ENCODE data around the gene ARHGAP26.

DNA sequence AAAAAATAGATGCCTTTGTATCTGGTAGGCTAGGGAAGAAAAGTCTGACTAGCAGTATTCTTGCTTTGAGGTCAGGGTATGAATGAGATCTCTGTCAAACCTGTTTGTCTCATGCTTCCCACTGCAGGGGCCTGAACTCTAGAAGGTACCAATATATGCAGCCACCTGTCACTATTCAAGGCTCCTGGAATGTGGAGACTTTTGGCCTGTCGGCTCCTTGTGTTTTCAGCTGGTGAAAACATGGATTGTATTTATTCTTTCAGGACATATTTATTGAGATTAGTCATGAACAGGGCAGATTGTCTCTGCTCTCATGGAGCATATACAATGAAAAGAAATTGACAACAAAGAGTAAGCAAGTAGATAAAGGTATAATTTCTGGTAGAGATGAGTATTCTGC lies 255.8 kb downstream of the ARHGAP26 start:
- no peak for TF ChIP-seq EP300 (IDR thresholded peaks at IDR 0.05)
- no peak for TF ChIP-seq POLR2AphosphoS5 (IDR thresholded peaks at IDR 0.05)
- TF ChIP-seq, protein P1, sequence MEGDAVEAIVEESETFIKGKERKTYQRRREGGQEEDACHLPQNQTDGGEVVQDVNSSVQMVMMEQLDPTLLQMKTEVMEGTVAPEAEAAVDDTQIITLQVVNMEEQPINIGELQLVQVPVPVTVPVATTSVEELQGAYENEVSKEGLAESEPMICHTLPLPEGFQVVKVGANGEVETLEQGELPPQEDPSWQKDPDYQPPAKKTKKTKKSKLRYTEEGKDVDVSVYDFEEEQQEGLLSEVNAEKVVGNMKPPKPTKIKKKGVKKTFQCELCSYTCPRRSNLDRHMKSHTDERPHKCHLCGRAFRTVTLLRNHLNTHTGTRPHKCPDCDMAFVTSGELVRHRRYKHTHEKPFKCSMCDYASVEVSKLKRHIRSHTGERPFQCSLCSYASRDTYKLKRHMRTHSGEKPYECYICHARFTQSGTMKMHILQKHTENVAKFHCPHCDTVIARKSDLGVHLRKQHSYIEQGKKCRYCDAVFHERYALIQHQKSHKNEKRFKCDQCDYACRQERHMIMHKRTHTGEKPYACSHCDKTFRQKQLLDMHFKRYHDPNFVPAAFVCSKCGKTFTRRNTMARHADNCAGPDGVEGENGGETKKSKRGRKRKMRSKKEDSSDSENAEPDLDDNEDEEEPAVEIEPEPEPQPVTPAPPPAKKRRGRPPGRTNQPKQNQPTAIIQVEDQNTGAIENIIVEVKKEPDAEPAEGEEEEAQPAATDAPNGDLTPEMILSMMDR (IDR thresholded peaks at IDR 0.05), result no peak
- no peak for TF ChIP-seq POLR2A (IDR thresholded peaks at IDR 0.05)

Measured in sigmoid colon (tissue), 4 donors.